ENCODE data around the gene POGLUT2.

DNA sequence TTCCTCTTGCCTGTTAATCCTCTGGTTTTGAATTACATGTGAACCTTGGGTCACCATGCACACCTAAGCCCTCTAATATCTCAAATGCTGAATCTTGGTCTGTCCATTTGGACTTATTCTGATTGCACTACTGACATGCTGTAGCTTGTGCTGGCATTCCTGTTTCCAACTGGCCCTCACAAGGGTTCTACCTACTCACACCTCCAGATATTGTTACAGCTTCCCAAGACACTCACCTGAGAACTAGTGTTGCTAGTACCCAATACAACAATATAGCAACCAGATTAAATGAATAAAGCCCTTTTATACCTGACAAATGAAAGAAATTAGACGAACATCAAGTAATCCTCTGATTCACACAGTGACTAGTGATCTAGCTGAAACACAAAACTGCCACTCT is 41.8 kb downstream of the POGLUT2 start:
- TF ChIP-seq CTCF (IDR thresholded peaks at IDR 0.05; ENCODE audit: low read depth, low read length, missing input control) (no peak), REST (IDR thresholded peaks at IDR 0.05) (no peak), MAX (IDR thresholded peaks at IDR 0.05) (no peak), GABPA (IDR thresholded peaks at IDR 0.05 in 1 of 2, conservative IDR thresholded peaks at IDR 0.05 in 1 of 2) (no peak), ATF3 (IDR thresholded peaks at IDR 0.05) (no peak), YY1 (IDR thresholded peaks at IDR 0.05) (no peak)

Measured in liver (tissue), 3 donors.